Natural killer cell (primary cell): ENCODE measurements around the gene NSUN3. TPM values are rescaled to one million over a fixed set of nuclear protein-coding genes. Genes with fewer than 3 reads are reported as not detected.

Source experiments
- ATAC-seq, 3 donors: fragments of 150-1000 bp in 2 of 3; fragments of 200-7000 bp in 1 of 3; cut with Tn5 transposase; 1 replicate in 1 of 3; 2 replicates in 2 of 3; pipeline ENCODE4 v1.10.0; 2021; ENCODE audit warnings: mild to moderate bottlenecking in 2 of 3, moderate library complexity in 2 of 3
- DNase-seq, 2 donors: peaks; one replicate each; pipeline versions ENCODE4 v3.0.0 to v3.0.0-alpha.2; 2013 to 2021; ENCODE audit warnings: mixed read lengths in 1 of 2
- H3K27ac ChIP-seq: one replicate; pipeline ENCODE4 v1.5.1; 2013; ENCODE audit warnings: mild to moderate bottlenecking, low read length
- H3K27me3 ChIP-seq: one replicate; pipeline ENCODE4 v1.6.1; 2013; ENCODE audit warnings: low read length; ENCODE audit not compliant: control insufficient read depth, insufficient read depth
- H3K36me3 ChIP-seq: one replicate; pipeline ENCODE4 v1.6.1; 2013; ENCODE audit warnings: low read length; ENCODE audit not compliant: control insufficient read depth, insufficient read depth
- H3K4me1 ChIP-seq: one replicate; pipeline ENCODE4 v1.6.1; 2013; ENCODE audit warnings: low read length; ENCODE audit not compliant: control insufficient read depth, insufficient read depth
- H3K4me3 ChIP-seq: one replicate; pipeline ENCODE4 v1.5.1; 2013; ENCODE audit warnings: low read length
- H3K9me3 ChIP-seq: one replicate; pipeline ENCODE4 v1.6.1; 2013; ENCODE audit warnings: low read length; ENCODE audit not compliant: control insufficient read depth, insufficient read depth
- H3K27ac Mint-ChIP-seq, 2 donors: one replicate each; pipeline ENCODE4 v1.8.0; 2022; ENCODE audit warnings: mild to moderate bottlenecking in 2 of 2, mixed read lengths in 2 of 2, moderate library complexity in 1 of 2
- H3K27me3 Mint-ChIP-seq, 2 donors: one replicate each; pipeline ENCODE4 v1.8.0; 2022; ENCODE audit warnings: low read depth in 2 of 2, mixed read lengths in 2 of 2
- H3K36me3 Mint-ChIP-seq: one replicate; pipeline ENCODE4 v1.8.0; 2022; ENCODE audit warnings: mixed read lengths
- H3K4me1 Mint-ChIP-seq, 2 donors: one replicate each; pipeline ENCODE4 v1.8.0; 2022; ENCODE audit warnings: mixed read lengths in 2 of 2
- H3K4me3 Mint-ChIP-seq: one replicate; pipeline ENCODE4 v1.8.0; 2022; ENCODE audit warnings: mild to moderate bottlenecking, moderate library complexity, mixed read lengths
- H3K9me3 Mint-ChIP-seq, 2 donors: one replicate each; pipeline ENCODE4 v1.8.0; 2022; ENCODE audit warnings: mixed read lengths in 2 of 2
- CTCF ChIP-seq: fragments of 200-600 bp; IDR thresholded peaks from one replicate; pipeline ENCODE4 v1.8.0; 2022; ENCODE audit warnings: antibody characterized with exemption
- WGBS: methylation state at CpG from one replicate; pipeline ENCODE4 v1.1.7; 2013; ENCODE audit warnings: missing lambda C conversion rate; ENCODE audit not compliant: insufficient coverage; 5-methylcytosine and 5-hydroxymethylcytosine counted together
- intact Hi-C: fragments of 100-400 bp; cut with micrococcal nuclease; formaldehyde crosslinking; loops from one replicate; pipeline ENCODE4 v1.14.2; 2022
- total RNA-seq, 4 donors: library from RNA; stranded (reverse); fragments of 120-200 nt in 1 of 4; gene quantifications; one replicate each; pipeline versions ENCODE4 v1.2.3 to v1.2.4, GENCODE V29; 2013 to 2022

The NSUN3 gene
- total RNA-seq, 3 donors from 2014 or later (not counting 1 experiment from before 2014, with no cell fraction given): 24.0 to 32.4 (median 28.6) TPM

GRCh38 chr3:94082391-94082937 is 19.6 kb downstream of the NSUN3 start:
- no peak overlapping the region for H3K4me3 Mint-ChIP-seq
- H3K4me3 ChIP-seq: no peak overlapping the region

GRCh38 chr3:94083261-94083660 is 20.4 kb downstream of the NSUN3 start:
- H3K36me3 ChIP-seq: peaks cover 13% of the 10 kb centered on the region
- DNase-seq (no peak), ATAC-seq (peak; percentile 64 to 78 (median 76))
- H3K4me1 ChIP-seq: peaks cover 18% of the 10 kb centered on the region
- TF ChIP-seq CTCF: no peak
- peak overlapping the region; percentile 27 for H3K27ac ChIP-seq
- no peaks in the 10 kb centered on the region for H3K27me3 ChIP-seq
- Mint-ChIP-seq H3K36me3 (no peaks in the 10 kb centered on the region), H3K9me3 (no peaks in the 10 kb centered on the region), H3K27me3 (no peaks in the 10 kb centered on the region), H3K4me1 (peaks cover 56% of the 10 kb centered on the region in 2 donors), H3K4me3 (peak overlapping the region; percentile 64), H3K27ac (peak overlapping the region; percentile 33 to 74)
- no peak overlapping the region for H3K4me3 ChIP-seq
- WGBS: 61% methylated on average over 4 of the region's 4 CpGs
- intact Hi-C loops: no loop called here
- no peaks in the 10 kb centered on the region for H3K9me3 ChIP-seq

More at GRCh38 chr3:94082391-94082937, 19.6 kb downstream of the NSUN3 start:
- intact Hi-C loops: no loop called here
- WGBS: 95% methylated on average over 6 of the region's 8 CpGs
- no peaks in the 10 kb centered on the region for H3K27me3 Mint-ChIP-seq
- Histone ChIP-seq H3K4me1 (peaks cover 18% of the 10 kb centered on the region), H3K36me3 (peaks cover 7% of the 10 kb centered on the region), H3K9me3 (no peaks in the 10 kb centered on the region), H3K27ac (no peak overlapping the region), H3K27me3 (no peaks in the 10 kb centered on the region)
- H3K27ac Mint-ChIP-seq: peak overlapping the region; percentile 33 to 74
- no peak for TF ChIP-seq CTCF
- DNase-seq: no peak
- ATAC-seq: no peak
- H3K36me3 Mint-ChIP-seq: peaks cover 7% of the 10 kb centered on the region
- peaks cover 0 to 3% of the 10 kb centered on the region in 2 donors for H3K9me3 Mint-ChIP-seq
- H3K4me1 Mint-ChIP-seq: peaks cover 58 to 59% of the 10 kb centered on the region in 2 donors

- no peaks in the 10 kb centered on the region for H3K4me1 ChIP-seq
- WGBS: 100% methylated on average over 1 of the region's 1 CpG
- no peaks in the 10 kb centered on the region for H3K27me3 Mint-ChIP-seq
- H3K4me3 Mint-ChIP-seq: no peak overlapping the region
- intact Hi-C loops: no loop called here
- H3K4me3 ChIP-seq: no peak overlapping the region
- H3K9me3 ChIP-seq: no peaks in the 10 kb centered on the region
- no peak overlapping the region for H3K27ac Mint-ChIP-seq
- peaks cover 23% of the 10 kb centered on the region for H3K36me3 ChIP-seq
- DNase-seq (no peak), ATAC-seq (no peak)
- no peak for TF ChIP-seq CTCF
- no peaks in the 10 kb centered on the region for H3K27me3 ChIP-seq
- H3K27ac ChIP-seq: no peak overlapping the region
- H3K9me3 Mint-ChIP-seq: no peaks in the 10 kb centered on the region
- peaks cover 7 to 11% of the 10 kb centered on the region in 2 donors for H3K4me1 Mint-ChIP-seq
- H3K36me3 Mint-ChIP-seq: peaks cover 8% of the 10 kb centered on the region
Measured at GRCh38 chr3:94089126-94089525, 26.3 kb downstream of the NSUN3 start.

- H3K9me3 Mint-ChIP-seq: no peaks in the 10 kb centered on the region
- intact Hi-C loops: no loop called here
- H3K36me3 Mint-ChIP-seq: peaks cover 8% of the 10 kb centered on the region
- no peak overlapping the region for H3K27ac Mint-ChIP-seq
- Histone ChIP-seq H3K4me3 (no peak overlapping the region), H3K9me3 (no peaks in the 10 kb centered on the region), H3K27ac (no peak overlapping the region), H3K4me1 (no peaks in the 10 kb centered on the region), H3K27me3 (no peaks in the 10 kb centered on the region), H3K36me3 (peaks cover 42% of the 10 kb centered on the region)
- DNase-seq (no peak), ATAC-seq (no peak)
- no peak for TF ChIP-seq CTCF
- WGBS: 93% methylated on average over 1 of the region's 1 CpG
- no peaks in the 10 kb centered on the region for H3K27me3 Mint-ChIP-seq
- no peak overlapping the region for H3K4me3 Mint-ChIP-seq
- H3K4me1 Mint-ChIP-seq: peaks cover 7% of the 10 kb centered on the region in 2 donors
Measured at GRCh38 chr3:94092086-94092485, 29.2 kb downstream of the NSUN3 start.
